HG03175 (cell line): ENCODE measurements around the gene ADAM33.

ENCODE experiments used
- ATAC-seq: cut with Tn5 transposase; IDR thresholded peaks from one replicate; pipeline ENCODE4 v1.9.1; 2021; ENCODE audit warnings: mild to moderate bottlenecking, moderate library complexity; ENCODE audit not compliant: unreplicated experiment

Gene ADAM33

DNA sequence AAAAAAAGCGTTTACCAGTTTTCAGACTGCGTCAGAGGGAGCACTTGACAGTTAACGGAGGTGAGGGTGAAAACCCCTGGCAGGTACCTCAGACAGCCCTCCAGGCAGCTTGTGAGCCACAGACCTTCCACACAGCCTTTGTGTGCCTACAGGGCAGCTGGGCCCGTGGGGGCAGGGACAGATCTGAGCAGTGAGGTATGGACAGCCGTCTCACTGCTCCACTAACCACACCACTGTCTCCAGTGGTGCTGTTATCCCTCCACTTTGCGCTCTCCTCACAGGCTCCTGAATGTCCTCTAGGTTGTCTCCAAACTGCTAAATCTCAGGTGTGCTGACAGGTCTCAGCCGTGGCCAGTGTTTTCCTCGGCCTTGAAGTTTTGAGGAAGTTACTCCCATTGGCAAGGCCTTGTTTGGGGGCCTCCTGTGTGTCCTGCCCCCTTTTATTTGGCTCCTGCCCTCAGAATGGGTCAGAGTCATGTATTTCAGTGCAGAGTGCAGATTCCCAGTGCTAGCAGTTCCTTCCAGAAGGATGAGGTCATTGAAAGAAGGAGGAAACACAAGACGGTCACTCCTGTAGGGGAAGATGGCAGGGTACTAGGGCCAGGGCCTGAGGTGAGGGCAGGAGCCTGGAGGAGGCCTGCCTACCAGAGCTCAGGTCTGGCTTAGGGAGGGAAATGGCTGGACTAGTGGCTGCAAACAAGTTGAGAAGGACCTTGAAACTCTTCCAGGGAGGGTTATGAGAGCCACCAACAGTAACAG, 30.4 kb downstream of the ADAM33 start:
- ATAC-seq = no peak

GRCh38 chr20:3648951-3649350, 32.9 kb downstream of the ADAM33 start:
- no peak for ATAC-seq

DNA sequence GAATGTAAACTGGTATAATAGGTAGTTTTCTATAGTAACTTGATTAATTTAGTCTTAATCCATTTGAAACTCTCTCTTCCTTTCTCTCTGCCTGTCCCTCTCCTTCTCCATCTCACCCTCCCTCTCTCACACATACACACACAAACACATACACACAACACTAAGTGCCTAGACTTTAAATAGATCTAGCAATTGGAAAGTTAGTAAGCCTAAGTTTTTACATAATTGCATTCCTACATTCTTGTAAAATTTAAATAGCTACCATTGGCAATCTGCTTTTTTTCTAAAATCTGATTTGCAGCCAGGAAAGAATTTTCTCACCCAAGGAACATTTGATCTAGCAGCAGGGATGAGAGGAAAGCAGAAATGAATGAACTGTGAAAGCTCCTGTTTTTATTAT, 34.3 kb downstream of the ADAM33 start:
- ATAC-seq = no peak

DNA sequence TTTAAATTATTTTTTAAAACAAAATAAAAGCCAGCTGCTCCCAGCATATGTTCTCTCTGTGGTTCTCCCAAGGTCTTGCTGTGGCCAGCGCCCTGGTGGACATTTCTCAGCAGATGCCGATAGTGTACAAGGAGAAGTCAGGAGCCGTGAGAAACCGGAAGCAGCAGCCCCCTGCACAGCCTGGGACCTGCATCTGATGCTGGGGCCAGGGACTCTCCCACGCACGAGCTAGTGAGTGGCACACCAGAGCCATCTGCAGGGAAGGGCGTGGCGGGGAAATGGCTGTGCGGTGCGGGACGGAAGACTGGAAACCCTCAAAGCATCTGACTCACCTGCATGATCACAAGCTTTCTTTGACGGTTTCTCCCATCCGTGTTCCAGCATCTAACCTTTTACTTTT, 35.2 kb downstream of the ADAM33 start:
- no peak for ATAC-seq

DNA sequence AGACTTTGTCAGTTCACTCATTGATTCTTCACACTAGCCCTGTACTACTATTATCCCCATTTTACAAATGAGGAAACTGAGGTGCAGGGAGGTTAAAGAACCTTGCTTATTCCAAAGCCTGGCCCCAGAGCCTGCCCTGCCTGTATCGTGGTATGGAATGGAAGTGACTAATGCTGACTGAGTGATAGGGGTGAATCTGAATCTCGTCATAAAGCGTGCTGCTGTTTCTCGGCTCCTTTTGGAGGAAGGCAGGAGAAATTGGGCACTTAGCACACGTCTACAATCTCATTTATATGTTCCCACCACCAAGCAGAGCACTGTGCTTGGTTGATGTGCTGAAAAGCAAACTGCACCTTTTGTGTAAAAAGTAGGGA, 35.8 kb downstream of the ADAM33 start:
- ATAC-seq = no peak

DNA sequence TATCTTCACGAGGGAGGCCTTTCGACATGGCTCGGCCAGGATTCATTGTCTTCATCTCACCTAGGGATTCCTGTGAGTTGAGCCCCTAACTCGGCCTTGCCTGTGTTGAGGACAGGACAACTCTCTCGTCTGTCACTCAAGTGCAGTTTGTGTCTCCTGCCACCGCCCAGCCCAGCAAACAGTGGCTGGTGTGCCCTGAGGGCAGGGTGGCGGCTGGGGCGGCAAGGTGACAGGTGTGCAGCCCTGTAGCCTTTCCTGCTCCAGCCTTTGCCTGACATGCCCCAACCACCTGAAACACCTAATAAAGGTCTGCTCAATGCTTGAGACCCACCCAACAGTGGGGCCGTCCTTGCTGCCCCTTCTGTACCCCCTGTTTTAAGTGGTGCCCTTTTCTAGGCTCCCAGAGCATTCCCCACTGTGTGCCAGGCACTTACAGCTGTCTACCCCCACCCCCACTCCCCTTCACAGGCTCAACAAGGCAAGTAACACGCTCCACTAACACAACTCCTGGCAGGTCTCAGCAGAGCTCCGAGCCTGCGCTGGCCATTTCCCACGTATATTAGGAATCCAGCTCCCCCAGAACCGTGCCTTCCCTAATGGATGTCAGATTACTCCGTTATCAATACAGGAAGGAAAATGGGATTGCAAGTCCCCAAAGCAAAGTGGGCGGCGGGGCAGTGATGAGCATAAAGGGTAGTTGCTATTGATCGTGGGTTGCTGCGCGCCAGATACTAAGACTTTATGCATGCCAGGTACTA, 36.3 kb downstream of the ADAM33 start:
- no peak for ATAC-seq

GRCh38 chr20:3640259-3640658, 41.6 kb downstream of the ADAM33 start:
- ATAC-seq = no peak

- ATAC-seq = no peak
Measured at GRCh38 chr20:3635346-3635745, 46.5 kb downstream of the ADAM33 start.

DNA sequence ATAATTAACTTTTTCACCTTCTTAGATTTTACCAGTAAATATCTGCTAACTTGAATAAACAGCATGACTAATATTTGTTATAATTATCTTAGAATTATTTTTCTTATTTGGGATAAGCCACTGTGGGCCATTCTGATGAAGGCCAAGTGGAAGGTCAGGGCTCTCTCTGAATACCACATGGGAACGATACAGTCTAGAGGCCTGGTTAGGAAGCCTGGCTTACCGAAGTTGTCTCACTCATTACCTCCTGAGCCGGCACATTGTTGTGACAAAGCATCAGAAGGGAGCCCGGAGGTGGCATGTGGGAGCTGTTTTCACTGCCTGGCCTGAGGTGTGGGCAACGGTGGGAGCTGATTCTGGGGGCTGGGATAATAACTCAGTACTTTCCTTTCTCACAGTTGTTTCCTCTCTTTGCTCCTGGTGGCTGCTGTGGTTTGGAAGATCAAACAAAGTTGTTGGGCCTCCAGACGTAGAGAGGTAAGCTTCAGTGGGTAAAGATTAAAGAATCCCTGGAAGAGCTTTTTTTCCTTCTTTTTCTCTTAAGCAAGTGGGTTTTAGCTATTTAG, 47.8 kb downstream of the ADAM33 start:
- no peak for ATAC-seq

DNA sequence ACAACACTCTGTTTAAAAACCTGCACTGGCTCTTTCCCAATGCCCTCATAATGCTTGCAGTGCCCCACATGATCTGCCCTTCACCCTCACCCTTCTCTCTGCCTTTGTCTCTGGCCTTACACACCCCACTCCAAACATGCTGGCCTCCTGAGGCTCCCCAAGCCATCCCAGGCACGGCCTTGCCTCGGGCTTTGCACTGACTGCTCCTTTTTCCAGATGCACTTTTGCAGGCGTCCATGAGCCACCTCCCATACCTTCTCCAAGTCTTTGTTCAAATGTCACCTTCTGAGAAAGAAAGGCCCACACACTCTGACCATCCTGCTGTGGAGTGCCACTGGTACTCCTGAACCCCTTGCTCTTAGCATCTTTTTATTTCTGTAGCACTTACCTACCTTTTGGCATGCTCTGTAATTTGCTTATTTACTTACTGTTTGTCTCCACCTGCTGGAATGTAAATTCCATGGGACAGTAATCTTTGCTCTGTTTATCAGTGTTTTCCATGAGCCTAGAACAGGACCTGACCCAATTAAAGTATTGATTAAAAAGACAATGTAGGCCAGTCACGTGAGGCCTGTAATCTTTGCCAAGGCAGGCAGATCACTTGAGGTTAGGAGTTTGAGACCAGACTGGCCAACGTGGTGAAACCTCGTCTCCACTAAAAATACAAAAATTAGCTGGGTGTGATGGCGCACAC, 49.4 kb downstream of the ADAM33 start:
- ATAC-seq = no peak

DNA sequence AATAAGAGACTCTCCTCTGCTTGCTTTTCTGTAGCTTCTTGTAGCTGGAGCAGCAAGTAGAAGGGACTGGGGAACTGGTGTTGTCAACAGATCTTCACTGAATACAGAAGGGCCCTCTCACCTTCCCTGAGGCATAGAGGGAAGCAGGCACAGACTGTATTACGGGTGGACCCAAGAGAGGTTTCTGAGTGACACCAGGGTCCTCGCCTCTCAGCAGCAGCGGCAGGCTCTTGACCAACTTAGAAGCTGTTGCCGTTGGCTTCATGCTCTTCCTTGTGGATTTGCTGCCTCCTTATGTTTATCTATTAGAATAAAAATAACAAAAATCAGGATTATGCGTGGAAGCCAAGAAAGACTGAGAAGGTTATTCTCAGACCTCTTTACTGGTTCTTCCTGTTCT, 50.3 kb downstream of the ADAM33 start:
- ATAC-seq = no peak

DNA sequence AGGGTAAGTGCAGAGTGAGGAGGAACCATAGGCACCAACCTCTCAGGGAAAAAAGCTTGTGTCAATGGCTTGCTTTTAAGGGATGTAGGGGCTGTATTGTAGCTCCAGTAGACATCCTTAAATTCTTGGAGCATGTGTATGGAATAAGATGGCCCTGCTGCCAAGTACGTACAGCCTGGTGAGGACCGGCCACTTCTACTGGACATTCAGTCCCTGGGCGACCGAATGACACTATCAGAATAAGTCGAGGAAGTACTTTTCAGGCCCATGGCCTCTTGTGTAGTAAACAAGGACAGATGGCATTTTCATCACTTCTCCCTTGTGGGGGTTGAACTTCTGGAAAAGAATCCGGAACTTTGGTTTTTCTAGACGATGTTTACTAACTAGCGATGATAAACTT, 51.4 kb downstream of the ADAM33 start:
- no peak for ATAC-seq

GRCh38 chr20:3629893-3630292, 51.9 kb downstream of the ADAM33 start:
- no peak for ATAC-seq

- no peak for ATAC-seq
Measured at GRCh38 chr20:3628502-3629314, 53.1 kb downstream of the ADAM33 start.

DNA sequence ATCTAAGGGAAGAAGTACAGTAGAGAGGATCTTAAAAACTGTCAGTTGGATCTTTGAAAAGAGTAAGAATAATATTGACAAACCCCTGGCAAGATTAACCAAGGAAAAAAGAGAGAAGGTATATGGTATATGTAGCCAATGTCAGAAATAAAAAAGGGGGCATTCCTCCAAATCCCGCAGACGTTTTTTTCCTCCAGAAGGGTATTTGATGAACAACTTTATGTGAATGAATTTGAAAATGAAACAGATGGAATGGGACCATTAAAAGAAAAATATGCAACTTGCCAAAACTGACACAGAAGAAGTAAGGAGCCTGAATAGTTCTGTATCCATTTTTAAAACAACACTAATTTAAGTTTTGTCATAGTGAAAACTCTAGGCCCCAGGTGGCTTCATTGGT, 54.3 kb downstream of the ADAM33 start:
- ATAC-seq = no peak

GRCh38 chr20:3622406-3622805, 59.4 kb downstream of the ADAM33 start:
- no peak for ATAC-seq

GRCh38 chr20:3621111-3621510, 60.7 kb downstream of the ADAM33 start:
- ATAC-seq = no peak
